Measurements from ENCODE around the gene MAN2A2. TPM values are rescaled to one million over a fixed set of nuclear protein-coding genes. Genes with fewer than 3 reads are reported as not detected.
"Not testable (repeated sequence)": the region's sequence is repeated elsewhere in the genome, so short reads cannot be mapped to it uniquely, and the experiment has no call there.

Gene MAN2A2
- total and polyA plus RNA-seq, 2 experiments from 2014 or later = 4.3 to 7.7 TPM

DNA sequence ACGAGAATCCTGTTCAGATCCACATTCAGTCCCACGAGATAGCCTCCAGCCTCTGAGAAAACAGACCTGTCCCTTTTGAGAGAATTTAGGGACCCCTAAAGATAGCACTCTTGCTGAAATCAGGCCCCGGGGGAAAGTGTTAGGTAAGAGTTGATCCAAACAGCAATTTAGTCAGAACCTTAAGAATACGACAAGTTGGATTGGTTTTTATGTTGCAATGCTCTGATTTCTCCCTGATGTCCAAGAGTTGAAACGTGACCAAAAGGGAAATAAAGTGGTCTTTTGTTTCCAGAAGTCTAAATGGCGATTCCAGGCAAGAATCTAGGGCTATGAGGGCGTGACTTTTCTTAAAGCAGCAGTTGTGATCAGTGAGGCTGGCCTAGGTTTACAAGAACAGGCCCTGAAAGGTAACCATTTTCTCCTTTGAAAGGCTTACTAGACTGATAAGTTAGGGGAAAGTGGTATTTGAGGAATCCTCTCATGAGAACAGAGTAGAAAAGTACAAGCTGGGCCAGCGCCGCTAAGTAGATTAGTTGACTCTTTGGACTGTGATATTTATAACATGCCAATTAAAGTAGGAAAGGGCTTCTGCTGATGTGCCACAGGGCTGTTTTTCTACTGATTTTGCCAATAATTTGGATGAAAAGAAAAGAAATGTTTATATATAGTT is 4.9 kb downstream of the MAN2A2 start:
- no peaks in the 10 kb centered on the region for H3K79me2 ChIP-seq (ENCODE audit: insufficient read depth)
- 84 to 86% methylated on average over 9 of the region's 9 CpGs for WGBS, 2 experiments (ENCODE audit: low coverage in 1 of 2, low lambda C conversion rate in 2 of 2, missing lambda C conversion rate in 2 of 2)
- in situ Hi-C loops (cut with MboI) = no loop called here

DNA sequence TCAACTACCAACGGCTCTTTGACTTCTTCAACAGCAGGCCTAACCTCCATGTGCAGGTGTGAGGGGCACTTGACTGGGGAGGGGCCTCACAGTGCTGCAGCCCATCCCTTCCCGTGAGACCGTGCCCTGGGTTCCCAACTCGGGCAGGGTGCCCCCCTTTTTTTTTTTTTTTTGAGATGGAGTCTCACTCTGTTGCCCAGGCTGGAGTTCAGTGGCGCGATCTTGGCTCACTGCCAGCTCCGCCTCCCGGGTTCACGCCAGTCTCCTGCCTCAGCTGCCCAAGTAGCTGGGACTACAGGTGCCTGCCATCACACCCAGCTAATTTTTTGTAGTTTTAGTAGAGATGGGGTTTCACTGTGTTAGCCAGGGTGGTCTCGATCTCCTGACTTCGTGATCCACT is 6.3 kb downstream of the MAN2A2 start:
- H3K27me3 ChIP-seq (replicated peaks; ENCODE audit: insufficient read depth); H3K79me2 ChIP-seq (ENCODE audit: insufficient read depth); H3K36me3 ChIP-seq (ENCODE audit: low read depth); H3K27ac ChIP-seq; H3K4me3 ChIP-seq; H3K4me2 ChIP-seq (ENCODE audit: unreplicated experiment); H3K4me1 ChIP-seq (ENCODE audit: insufficient read depth); H4K20me1 ChIP-seq (ENCODE audit: insufficient read depth); DNase-seq; in situ Hi-C loops (cut with MboI); H3F3A ChIP-seq (ENCODE audit: insufficient read depth); H3K9me2 ChIP-seq (ENCODE audit: insufficient read depth); H3K9ac ChIP-seq; H3K9me3 ChIP-seq (ENCODE audit: low read depth); H2AFZ ChIP-seq: not testable (repeated sequence)
- WGBS, 2 experiments (ENCODE audit: low coverage in 1 of 2, low lambda C conversion rate in 2 of 2, missing lambda C conversion rate in 2 of 2) = 82 to 83% methylated on average over 11 of the region's 11 CpGs

More for the DNA sequence above, 4.9 kb downstream of the MAN2A2 start:
- no peak for DNase-seq
- Histone ChIP-seq H3K4me3 (no peak overlapping the region), H3K9me3 (ENCODE audit: low read depth) (no peaks in the 10 kb centered on the region), H4K20me1 (ENCODE audit: insufficient read depth) (no peaks in the 10 kb centered on the region), H3K9me2 (ENCODE audit: insufficient read depth) (no peaks in the 10 kb centered on the region), H3F3A (ENCODE audit: insufficient read depth) (no peaks in the 10 kb centered on the region), H3K27ac (no peak overlapping the region), H3K4me2 (ENCODE audit: unreplicated experiment) (no peak overlapping the region), H3K36me3 (ENCODE audit: low read depth) (no peaks in the 10 kb centered on the region; the same call in 1 of the 2 replicates), H3K27me3 (replicated peaks; ENCODE audit: insufficient read depth) (no peaks in the 10 kb centered on the region), H3K4me1 (ENCODE audit: insufficient read depth) (no peaks in the 10 kb centered on the region), H2AFZ (no peak overlapping the region), H3K9ac (no peak overlapping the region)
- no peak for TF ChIP-seq EZH2phosphoT487 (IDR thresholded peaks at IDR 0.05; ENCODE audit: insufficient read depth, low read depth)
- no peak for TF ChIP-seq EZH2 (IDR thresholded peaks at IDR 0.05; ENCODE audit: insufficient read depth, poor library complexity, severe bottlenecking)

DNA sequence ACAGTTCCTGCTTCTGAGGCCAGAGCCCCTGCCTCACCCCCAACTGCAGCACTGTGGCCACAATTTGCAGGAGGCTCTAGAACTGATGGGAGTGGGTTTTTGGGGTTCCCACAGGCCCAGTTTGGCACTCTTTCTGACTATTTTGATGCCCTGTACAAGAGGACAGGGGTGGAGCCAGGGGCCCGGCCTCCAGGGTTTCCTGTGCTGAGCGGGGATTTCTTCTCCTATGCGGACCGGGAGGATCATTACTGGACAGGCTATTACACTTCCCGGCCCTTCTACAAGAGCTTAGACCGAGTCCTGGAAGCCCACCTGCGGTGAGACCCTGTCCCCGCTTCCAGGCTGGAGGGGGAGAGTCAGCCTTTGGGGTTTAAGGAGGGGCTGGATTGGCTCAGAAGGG is 6.9 kb downstream of the MAN2A2 start:
- no peak overlapping the region for H2AFZ ChIP-seq
- no peaks in the 10 kb centered on the region for H3K9me3 ChIP-seq (ENCODE audit: low read depth)
- TF ChIP-seq EZH2phosphoT487 (IDR thresholded peaks at IDR 0.05; ENCODE audit: insufficient read depth, low read depth) = no peak
- no peak for TF ChIP-seq EZH2 (IDR thresholded peaks at IDR 0.05; ENCODE audit: insufficient read depth, poor library complexity, severe bottlenecking)
- no peaks in the 10 kb centered on the region; the same call in 1 of the 2 replicates for H3K36me3 ChIP-seq (ENCODE audit: low read depth)
- no peak overlapping the region for H3K27ac ChIP-seq
- no peak overlapping the region for H3K4me2 ChIP-seq (ENCODE audit: unreplicated experiment)
- H3K27me3 ChIP-seq (replicated peaks; ENCODE audit: insufficient read depth) = no peaks in the 10 kb centered on the region
- no peaks in the 10 kb centered on the region for H3K79me2 ChIP-seq (ENCODE audit: insufficient read depth)
- no peaks in the 10 kb centered on the region for H3K4me1 ChIP-seq (ENCODE audit: insufficient read depth)
- H3K9ac ChIP-seq = no peak overlapping the region
- no peaks in the 10 kb centered on the region for H4K20me1 ChIP-seq (ENCODE audit: insufficient read depth)
- H3K4me3 ChIP-seq = no peak overlapping the region
- no peaks in the 10 kb centered on the region for H3F3A ChIP-seq (ENCODE audit: insufficient read depth)
- no peak for DNase-seq
- in situ Hi-C loops (cut with MboI) = no loop called here
- no peaks in the 10 kb centered on the region for H3K9me2 ChIP-seq (ENCODE audit: insufficient read depth)
- 91 to 96% methylated on average over 8 of the region's 8 CpGs for WGBS, 2 experiments (ENCODE audit: low coverage in 1 of 2, low lambda C conversion rate in 2 of 2, missing lambda C conversion rate in 2 of 2)

DNA sequence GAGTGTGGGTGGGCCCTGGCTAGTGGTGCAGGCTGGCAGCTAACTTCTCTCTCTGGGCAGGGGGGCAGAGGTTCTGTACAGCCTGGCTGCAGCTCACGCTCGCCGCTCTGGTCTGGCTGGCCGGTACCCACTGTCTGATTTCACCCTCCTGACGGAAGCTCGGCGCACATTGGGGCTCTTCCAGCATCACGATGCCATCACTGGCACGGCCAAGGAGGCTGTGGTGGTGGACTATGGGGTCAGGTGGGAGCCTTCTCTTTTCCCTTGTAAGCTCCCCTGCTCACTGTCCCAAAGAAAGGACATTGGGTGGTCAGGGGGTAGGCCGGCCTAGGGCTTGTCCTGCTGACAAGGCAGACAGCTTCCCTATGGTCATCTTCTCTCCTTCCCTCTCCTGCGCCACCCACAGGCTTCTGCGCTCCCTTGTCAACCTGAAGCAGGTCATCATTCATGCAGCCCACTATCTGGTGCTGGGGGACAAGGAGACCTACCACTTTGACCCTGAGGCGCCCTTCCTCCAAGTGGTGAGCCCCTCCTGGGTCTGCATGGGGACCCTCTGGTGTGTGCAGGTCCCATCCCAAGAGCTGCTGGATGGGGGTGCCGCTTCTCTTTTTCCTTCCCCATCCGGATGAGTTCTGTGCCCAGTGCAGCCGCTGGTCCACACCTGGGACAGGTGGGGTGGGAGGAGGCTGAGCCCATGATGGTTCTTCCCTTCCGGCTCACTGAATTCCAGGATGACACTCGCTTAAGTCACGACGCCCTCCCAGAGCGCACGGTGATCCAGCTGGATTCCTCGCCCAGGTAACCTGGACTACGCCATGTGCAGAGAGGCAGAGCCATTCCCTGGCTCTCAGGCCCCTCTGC is 7.6 kb downstream of the MAN2A2 start:
- Histone ChIP-seq H3K79me2 (ENCODE audit: insufficient read depth) (no peaks in the 10 kb centered on the region), H3F3A (ENCODE audit: insufficient read depth) (no peaks in the 10 kb centered on the region), H3K9me3 (ENCODE audit: low read depth) (no peaks in the 10 kb centered on the region), H3K27me3 (replicated peaks; ENCODE audit: insufficient read depth) (no peaks in the 10 kb centered on the region), H3K4me2 (ENCODE audit: unreplicated experiment) (no peak overlapping the region), H3K4me3 (no peak overlapping the region), H3K27ac (no peak overlapping the region), H2AFZ (no peak overlapping the region), H3K4me1 (ENCODE audit: insufficient read depth) (no peaks in the 10 kb centered on the region), H3K9ac (no peak overlapping the region), H4K20me1 (ENCODE audit: insufficient read depth) (no peaks in the 10 kb centered on the region), H3K9me2 (ENCODE audit: insufficient read depth) (no peaks in the 10 kb centered on the region), H3K36me3 (ENCODE audit: low read depth) (no peaks in the 10 kb centered on the region; the same call in 1 of the 2 replicates)
- DNase-seq = no peak
- 97% methylated on average over 24 of the region's 24 CpGs for WGBS, 2 experiments (ENCODE audit: low coverage in 1 of 2, low lambda C conversion rate in 2 of 2, missing lambda C conversion rate in 2 of 2)
- in situ Hi-C loops (cut with MboI) = no loop called here
- TF ChIP-seq EZH2 (IDR thresholded peaks at IDR 0.05; ENCODE audit: insufficient read depth, poor library complexity, severe bottlenecking) = no peak
- TF ChIP-seq EZH2phosphoT487 (IDR thresholded peaks at IDR 0.05; ENCODE audit: insufficient read depth, low read depth) = no peak

All from GM23248 (cell line).